Hematopoietic multipotent progenitor cell treated with erythropoietin and hydrocortisone succinate and interleukin-3 and kit ligand, for 6 days (in vitro differentiated cells): ENCODE measurements around the gene DCDC2B.
"Not testable (repeated sequence)": the region's sequence is repeated elsewhere in the genome, so short reads cannot be mapped to it uniquely, and the experiment has no call there.

Experiments used
- DNase-seq: peaks from one replicate; pipeline ENCODE4 v3.0.0-alpha.2; 2015

The DCDC2B gene

GRCh38 chr1:32208891-32209328 lies at the start of gene DCDC2B:
Gene DCDC2B, plus strand, starts transcription at chr1:32209089. Its CDS starts 5 bp downstream, at chr1:32209094.
- peak; percentile 88 for DNase-seq

DNA sequence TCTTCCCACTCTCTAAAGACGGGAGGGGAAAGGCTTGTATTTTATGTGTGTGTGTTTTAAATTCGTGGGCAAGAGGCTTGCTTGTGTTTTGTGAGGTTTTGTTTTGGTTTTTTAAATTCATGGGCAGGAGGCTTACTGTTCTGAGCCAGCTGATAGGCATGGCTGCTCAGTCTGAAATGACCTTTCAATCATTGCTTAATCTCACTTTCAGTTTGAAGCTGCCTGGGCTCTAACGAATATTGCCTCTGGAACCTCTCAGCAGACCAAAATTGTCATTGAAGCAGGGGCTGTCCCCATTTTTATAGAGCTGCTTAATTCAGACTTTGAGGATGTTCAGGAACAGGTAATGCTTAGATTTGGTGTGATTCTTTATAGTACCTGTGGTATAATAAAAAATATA lies 49.7 kb upstream of the DCDC2B start:
- no peak for DNase-seq

GRCh38 chr1:32163405-32163804 lies 45.5 kb upstream of the DCDC2B start:
- DNase-seq: no peak

- not testable (repeated sequence) for DNase-seq
Observed at GRCh38 chr1:32165633-32166032, 43.3 kb upstream of the DCDC2B start.

DNA sequence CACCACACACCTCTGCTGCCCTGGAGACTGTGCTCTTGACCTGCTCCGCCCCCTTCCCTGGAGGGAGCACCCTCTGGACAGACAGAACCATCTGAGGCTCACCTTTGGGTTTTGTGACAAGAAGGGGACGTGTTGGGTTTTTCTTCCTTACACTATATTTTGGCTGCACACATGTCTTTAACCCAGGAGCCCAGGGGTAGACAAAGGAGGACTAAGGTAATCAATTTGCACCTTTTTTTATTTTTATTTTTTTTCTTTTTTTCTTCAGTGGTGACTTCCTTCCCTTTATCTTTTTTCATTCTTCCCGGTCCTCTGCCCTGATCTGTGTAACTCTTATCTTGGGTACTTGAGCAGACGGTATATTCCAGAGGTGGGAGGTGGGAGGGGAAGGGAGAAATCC lies 37.9 kb upstream of the DCDC2B start:
- no peak for DNase-seq

- DNase-seq: no peak
Observed at GRCh38 chr1:32172621-32173245, 36.2 kb upstream of the DCDC2B start.

DNA sequence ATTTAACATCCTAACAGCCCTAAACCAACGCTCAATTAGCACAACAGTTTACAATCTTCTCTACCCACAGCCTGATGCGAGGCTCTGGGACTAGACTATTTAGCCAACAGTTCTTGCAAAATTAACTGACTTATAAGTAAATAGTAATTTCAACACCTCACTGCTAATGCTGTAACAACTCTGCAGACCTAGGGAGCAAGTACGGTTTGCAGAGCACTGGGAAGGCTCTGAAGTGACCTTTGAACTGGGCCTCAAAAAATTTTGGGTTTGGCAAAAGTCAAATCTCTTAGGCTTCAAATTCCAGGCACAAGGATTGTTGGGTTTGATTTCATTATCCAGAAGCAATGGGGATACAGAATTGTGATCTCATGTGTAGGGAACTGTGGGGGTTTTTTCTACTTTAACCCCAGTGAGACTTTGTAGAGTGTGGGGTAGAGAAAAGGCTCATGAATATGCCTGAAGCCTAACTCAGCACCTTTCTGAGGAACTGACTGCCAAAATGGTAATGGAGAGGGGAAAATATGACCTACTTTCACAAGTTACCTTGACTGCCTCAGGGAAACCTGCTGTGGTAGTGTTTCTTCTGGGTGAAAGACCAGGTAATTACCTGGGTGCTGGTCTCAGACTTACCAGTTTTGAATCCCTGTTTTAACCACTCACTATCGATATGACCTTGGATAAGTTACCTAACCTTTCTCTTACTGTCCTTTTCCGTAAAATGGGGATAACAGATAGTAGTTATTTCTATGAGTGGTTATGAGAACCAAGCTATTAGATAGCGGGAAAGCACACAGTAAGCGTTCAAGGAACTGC lies 30.3 kb upstream of the DCDC2B start:
- DNase-seq: peak; percentile 50

GRCh38 chr1:32179193-32179442 lies 29.8 kb upstream of the DCDC2B start:
- DNase-seq: no peak

GRCh38 chr1:32179443-32180185 lies 29.3 kb upstream of the DCDC2B start, which contains the start of gene TXLNA:
Gene TXLNA, plus strand, starts transcription at chr1:32179675. Its CDS starts 671 bp downstream, at chr1:32180346.
- peak; percentile 95 for DNase-seq

DNA sequence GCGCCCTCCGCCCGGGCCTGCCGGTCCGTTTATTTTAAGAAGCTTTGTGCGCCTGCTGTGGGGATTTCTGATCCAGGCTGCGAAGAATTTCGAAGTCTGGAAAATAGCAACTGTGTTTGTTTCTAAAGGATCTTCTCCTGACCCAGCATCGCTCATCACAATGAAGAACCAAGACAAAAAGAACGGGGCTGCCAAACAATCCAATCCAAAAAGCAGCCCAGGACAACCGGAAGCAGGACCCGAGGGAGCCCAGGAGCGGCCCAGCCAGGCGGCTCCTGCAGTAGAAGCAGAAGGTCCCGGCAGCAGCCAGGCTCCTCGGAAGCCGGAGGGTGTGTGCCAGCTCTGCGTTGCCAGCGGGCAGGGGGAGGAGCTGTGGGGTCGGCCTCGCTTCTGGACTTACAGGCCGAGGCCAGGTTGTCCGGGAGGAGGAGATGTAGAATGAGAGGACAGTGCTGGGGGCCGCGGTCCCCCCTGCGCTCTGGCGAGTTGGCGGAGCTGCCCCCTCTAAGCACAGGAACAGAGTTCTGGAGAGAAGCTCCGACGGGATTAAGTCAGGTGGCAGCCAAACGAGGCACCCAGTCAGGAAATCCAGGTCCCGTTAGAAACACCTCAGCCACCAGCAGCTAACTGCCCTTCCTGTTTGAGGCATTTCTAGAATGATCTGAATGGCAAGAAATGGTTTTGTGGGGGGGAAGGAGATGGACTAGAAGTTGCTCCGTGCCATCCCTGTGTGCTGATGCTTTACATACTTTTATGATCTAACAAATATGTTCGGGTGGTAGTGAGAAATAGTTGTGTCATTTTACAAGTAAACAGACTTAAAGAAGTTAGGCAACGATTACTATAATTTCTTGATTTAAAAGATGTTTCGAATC lies 28.5 kb upstream of the DCDC2B start:
- DNase-seq: peak; percentile 65

- no peak for DNase-seq
Observed at GRCh38 chr1:32181065-32181464, 27.8 kb upstream of the DCDC2B start.

DNA sequence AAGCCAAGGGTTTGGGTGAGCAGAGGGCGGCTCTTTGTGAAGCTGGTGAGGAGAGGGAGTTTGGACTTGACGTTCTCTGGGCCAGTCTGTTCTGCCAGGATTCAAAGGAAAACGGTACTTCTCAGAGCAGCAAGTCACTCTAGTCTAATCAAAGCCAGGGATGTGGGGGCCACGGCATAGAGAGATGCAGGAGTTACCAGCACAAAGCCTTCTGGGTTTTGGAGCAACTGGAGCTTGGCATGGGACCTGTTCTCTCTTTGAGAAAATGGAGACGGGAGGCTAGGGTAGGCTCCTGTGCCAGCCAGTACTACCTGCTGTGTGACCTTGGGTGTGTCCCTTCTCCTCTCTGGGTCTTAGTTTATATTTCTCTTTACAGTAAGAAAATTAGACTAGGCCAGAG lies 27.3 kb upstream of the DCDC2B start:
- no peak for DNase-seq

- no peak for DNase-seq
Observed at GRCh38 chr1:32182060-32182459, 26.8 kb upstream of the DCDC2B start.

DNA sequence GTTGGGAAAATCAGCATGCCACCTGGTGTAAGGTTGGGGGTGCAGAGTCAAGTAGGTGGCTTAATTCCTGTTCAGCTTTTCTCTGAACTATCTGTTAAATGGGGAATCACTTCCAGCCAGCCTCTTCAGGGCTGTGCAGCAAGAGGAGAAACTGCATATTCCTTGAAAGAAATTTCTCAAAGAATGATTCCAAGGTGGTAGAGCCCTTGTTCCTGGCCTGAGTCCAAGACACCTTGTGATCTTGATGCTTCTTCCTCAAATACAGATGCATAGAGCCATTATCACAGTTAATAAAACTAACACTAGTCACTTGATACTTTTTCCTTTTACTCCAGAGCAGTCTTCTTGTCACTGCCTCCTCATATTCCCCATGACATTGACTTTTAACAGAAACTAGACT lies 24.2 kb upstream of the DCDC2B start:
- peak; percentile 38 for DNase-seq

DNA sequence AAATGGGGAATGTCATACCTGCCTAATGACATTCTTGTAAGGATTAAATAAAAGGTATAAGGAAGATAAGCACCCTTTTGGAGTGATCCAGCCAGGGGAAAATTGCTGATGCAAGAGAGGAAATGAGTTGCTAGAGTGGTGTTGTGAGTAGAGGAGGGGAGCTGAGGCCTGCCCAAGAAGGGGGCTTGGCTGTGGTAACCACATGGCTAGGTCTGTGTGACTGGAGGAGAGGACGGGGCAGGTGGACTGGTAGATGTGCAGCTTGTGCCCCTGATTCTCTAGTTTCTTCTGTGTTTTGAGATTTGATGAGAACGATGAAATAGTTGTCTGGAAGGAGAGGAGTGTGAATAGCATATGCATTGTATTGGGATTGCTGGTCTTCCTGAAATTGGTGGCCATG lies 22.8 kb upstream of the DCDC2B start:
- DNase-seq: no peak

DNA sequence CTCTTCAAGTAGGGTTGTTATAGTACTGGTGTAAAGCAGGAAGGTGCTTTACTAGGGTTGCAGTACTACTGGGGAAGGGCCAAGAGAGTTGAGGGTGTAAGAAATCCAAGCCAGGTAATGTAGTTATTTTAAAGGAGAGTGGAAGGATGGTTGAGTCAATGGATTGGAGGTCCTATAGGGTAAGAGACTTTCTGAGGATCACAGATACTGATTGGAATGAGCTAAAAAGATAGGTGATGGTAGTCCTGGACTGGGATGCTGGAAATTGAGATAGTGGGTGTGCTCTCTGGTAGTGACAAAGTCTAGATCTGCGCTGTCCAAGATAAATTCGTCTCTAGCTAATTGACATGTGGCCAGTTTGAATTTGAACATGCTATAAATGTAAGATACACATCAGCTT lies 22.4 kb upstream of the DCDC2B start:
- no peak for DNase-seq

- DNase-seq: no peak
Observed at GRCh38 chr1:32187850-32188249, 21.0 kb upstream of the DCDC2B start.

DNA sequence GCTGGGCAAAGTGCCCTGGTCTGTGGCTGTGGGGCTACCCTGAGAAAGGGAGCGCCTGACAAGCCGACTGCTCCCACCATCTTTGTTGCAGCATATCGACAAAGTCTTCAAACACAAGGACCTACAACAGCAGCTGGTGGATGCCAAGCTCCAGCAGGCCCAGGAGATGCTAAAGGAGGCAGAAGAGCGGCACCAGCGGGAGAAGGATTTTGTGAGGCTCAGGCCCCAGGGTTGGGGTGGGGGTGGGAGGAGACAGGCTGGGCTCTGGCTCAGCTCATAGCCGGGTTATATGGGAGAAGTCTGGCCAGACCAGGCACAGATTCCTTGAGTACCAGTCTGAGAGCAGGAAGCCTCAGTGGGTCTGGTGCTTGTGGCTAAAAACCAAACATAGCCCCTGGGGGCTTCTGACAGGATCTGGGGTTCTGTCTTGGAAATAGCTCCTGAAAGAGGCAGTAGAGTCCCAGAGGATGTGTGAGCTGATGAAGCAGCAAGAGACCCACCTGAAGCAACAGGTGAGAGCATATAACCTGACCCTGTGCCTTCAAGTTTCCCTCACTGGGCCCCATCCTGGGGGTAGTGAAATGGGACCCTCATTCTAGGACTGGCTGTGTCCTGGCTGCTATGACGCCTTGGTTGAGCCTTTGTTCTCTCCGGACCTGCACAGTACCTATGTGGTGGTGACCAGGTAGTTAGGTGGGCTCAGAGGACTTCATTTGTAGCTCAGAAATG lies 16.5 kb upstream of the DCDC2B start:
- no peak for DNase-seq

GRCh38 chr1:32194984-32195383 lies 13.9 kb upstream of the DCDC2B start:
- DNase-seq: no peak

GRCh38 chr1:32195531-32195930 lies 13.4 kb upstream of the DCDC2B start:
- DNase-seq: no peak

DNA sequence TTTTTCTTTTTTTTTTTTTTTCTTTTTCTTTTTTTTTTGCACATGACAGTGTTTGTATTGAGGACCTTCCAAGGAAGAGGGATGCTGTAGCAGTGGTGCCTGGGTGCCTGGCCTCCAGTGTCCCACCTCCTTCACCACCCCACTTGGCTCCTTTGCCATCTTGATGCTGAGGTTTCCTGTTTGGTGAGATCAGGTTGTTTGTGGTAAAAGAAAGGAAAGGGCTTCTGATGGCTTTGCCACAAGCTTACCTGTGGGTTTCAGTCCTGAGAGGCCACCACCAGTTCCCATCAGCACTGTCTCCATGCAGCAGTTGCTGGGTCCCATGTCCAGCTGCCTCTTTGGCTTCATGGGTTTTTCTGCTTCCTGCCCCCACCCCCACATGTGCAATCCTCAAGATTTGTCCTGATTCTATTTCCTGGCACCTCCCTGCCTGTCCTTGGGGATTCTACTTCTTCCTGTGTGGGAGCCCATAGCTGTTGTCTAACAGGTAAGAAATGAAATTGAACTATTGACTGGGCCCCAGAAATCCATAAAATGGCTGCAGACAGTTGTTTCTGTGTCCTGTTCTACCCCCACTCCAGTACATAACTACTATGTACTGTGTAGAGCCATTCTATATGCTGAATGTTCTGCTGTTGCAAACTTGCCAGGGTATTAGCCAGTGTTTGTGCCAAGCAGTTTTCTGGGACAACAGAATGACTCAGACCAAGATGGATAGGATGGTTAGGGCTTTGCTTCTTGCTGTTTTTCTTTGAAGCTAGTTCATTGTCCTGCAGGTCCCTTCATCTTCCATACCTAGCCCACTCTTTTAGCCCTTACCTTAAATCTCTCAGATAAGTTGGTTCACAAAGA lies 12.7 kb upstream of the DCDC2B start:
- DNase-seq: no peak
